Spleen (tissue), 7 donors: Measurements from ENCODE around the gene RNF214.

Experiments
- CTCF ChIP-seq, 11 experiments: fragments of 200-600 bp in 7 of 11; fragments of 450-650 bp in 4 of 11; sonication (generic) in 4 of 11; IDR thresholded peaks in 8 of 11; conservative IDR thresholded peaks in 3 of 11; 1 replicate in 7 of 11; 2 replicates in 4 of 11; pipeline versions ENCODE4 v1.4.0 to v1.8.0; 2016 to 2021; ENCODE audit warnings: antibody characterized with exemption in 11 of 11, inconsistent platforms in 4 of 11, mild to moderate bottlenecking in 1 of 11
- POLR2A ChIP-seq, 3 donors: fragments of 450-650 bp; IDR thresholded peaks; one replicate each; pipeline ENCODE4 v1.5.1; 2017; ENCODE audit warnings: antibody characterized with exemption in 3 of 3, mild to moderate bottlenecking in 1 of 3
- POLR2AphosphoS5 ChIP-seq, 3 donors: sonication (generic); formaldehyde crosslinking; IDR thresholded peaks; one replicate each; pipeline ENCODE4 v1.5.1; 2017; ENCODE audit warnings: antibody characterized with exemption in 3 of 3
- donor health status: DM: no; HTN: no; CAD: no; lungs with moderate emphysema.
- donor health status: DM: no; HTN: no; CAD: no.
- donor health status: DM: no; HTN: no; CAD: no.

GRCh38 chr11:117187428-117187798 is 45.1 kb upstream of the RNF214 start:
- no peak for TF ChIP-seq POLR2A (IDR thresholded peaks at IDR 0.05)
- TF ChIP-seq CTCF (IDR thresholded peaks at IDR 0.05 in 8 of 11, conservative IDR thresholded peaks at IDR 0.05 in 3 of 11), result no peak
- no peak for TF ChIP-seq POLR2AphosphoS5 (IDR thresholded peaks at IDR 0.05)
